ENCODE results near the gene GALNT10. TPM values are rescaled to one million over a fixed set of nuclear protein-coding genes. Genes with fewer than 3 reads are reported as not detected.

Gene GALNT10
- total RNA-seq, 1 experiment from 2014 or later: 23.4 TPM

DNA sequence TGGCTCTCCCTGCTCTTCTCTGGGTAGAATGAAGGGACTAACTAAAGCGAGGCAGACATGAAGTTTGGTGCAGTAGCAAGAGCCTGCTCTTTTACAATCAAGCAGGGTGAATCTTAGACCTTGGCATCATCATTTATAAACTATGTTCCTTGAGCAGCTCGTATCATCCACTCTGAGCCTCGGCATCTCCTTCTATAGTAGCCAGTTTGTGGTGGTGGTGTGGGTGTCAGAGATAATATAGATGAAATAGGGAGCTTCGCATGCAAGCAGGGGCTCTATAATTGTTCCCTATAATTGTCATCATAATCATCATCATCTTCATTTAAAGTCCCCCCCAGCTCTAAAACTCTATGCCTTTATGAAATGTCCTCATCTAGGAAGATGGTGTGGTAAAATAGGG, 182.8 kb downstream of the GALNT10 start:
- no peak overlapping the region for H3K27ac Mint-ChIP-seq (ENCODE audit: unreplicated experiment)
- POLR2A ChIA-PET: no interaction called here
- DNase-seq: no peak
- H3K9me3 ChIP-seq: no peaks in the 10 kb centered on the region
- CTCF ChIA-PET: no interaction called here
- no peak overlapping the region for H3K4me3 ChIP-seq (ENCODE audit: low read depth, low read length)
- no peak for TF ChIP-seq CTCF (IDR thresholded peaks at IDR 0.05; ENCODE audit: insufficient read depth in 1 of 2, low read depth in 1 of 2, low read length in 1 of 2, severe bottlenecking in 1 of 2, unreplicated experiment in 1 of 2)
- no TSS peak for BruUV-seq (replicated peaks)
- no peaks in the 10 kb centered on the region for H3K27me3 ChIP-seq (replicated peaks; ENCODE audit: control insufficient read depth, insufficient read depth, low read length)
- no peaks in the 10 kb centered on the region for H3K36me3 Mint-ChIP-seq (ENCODE audit: insufficient read depth, unreplicated experiment)
- H3K4me1 Mint-ChIP-seq (ENCODE audit: low read depth, unreplicated experiment): peaks cover 5% of the 10 kb centered on the region
- peaks cover 3% of the 10 kb centered on the region; the same call in 1 of the 2 replicates for H3K4me1 ChIP-seq
- intact Hi-C loops (cut with micrococcal nuclease; ENCODE audit: unreplicated experiment): no loop called here
- no peak overlapping the region for H3K4me3 Mint-ChIP-seq (ENCODE audit: unreplicated experiment)
- no peaks in the 10 kb centered on the region for H3K27me3 Mint-ChIP-seq (ENCODE audit: insufficient read depth, unreplicated experiment)
- no peaks in the 10 kb centered on the region for H3K9me3 Mint-ChIP-seq (ENCODE audit: unreplicated experiment)
- no peaks in the 10 kb centered on the region for H3K36me3 ChIP-seq (ENCODE audit: control insufficient read depth, insufficient read depth, low read length)

DNA sequence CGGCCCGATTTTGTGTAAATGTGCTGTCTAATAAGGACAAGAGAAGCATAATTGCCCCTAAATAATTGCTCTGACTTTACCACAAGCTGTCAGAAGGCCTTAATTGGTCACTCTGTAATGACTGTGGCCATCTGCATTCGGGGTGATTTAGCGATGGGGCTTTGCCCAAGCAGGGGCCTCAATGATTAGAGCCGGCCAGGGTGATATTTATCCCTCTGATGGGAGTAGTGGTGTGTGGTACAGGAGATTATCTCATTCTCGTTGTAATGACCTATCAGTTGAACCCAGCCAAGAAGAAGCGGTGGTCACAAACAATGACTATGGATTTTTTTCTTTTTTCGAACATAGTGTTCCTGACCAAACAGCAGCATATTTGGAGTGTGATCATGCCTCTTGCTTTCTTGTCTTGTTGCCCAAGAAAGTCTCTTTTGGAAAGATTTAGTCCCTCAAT, 183.2 kb downstream of the GALNT10 start:
- Histone ChIP-seq H3K9me3 (no peaks in the 10 kb centered on the region), H3K27me3 (replicated peaks; ENCODE audit: control insufficient read depth, insufficient read depth, low read length) (no peaks in the 10 kb centered on the region), H3K4me1 (no peaks in the 10 kb centered on the region), H3K4me3 (ENCODE audit: low read depth, low read length) (no peak overlapping the region), H3K36me3 (ENCODE audit: control insufficient read depth, insufficient read depth, low read length) (no peaks in the 10 kb centered on the region)
- no peak overlapping the region for H3K27ac Mint-ChIP-seq (ENCODE audit: unreplicated experiment)
- TF ChIP-seq CTCF (IDR thresholded peaks at IDR 0.05; ENCODE audit: insufficient read depth in 1 of 2, low read depth in 1 of 2, low read length in 1 of 2, severe bottlenecking in 1 of 2, unreplicated experiment in 1 of 2): no peak
- no peak for DNase-seq
- no peaks in the 10 kb centered on the region for H3K36me3 Mint-ChIP-seq (ENCODE audit: insufficient read depth, unreplicated experiment)
- no peak overlapping the region for H3K4me3 Mint-ChIP-seq (ENCODE audit: unreplicated experiment)
- peaks cover 1% of the 10 kb centered on the region for H3K4me1 Mint-ChIP-seq (ENCODE audit: low read depth, unreplicated experiment)
- ChIA-PET POLR2A (no interaction called here), CTCF (no interaction called here)
- no peaks in the 10 kb centered on the region for H3K27me3 Mint-ChIP-seq (ENCODE audit: insufficient read depth, unreplicated experiment)
- H3K9me3 Mint-ChIP-seq (ENCODE audit: unreplicated experiment): no peaks in the 10 kb centered on the region
- intact Hi-C loops (cut with micrococcal nuclease; ENCODE audit: unreplicated experiment): no loop called here
- BruUV-seq (replicated peaks): no TSS peak

GRCh38 chr5:154374264-154374663, 183.7 kb downstream of the GALNT10 start:
- no peak overlapping the region for H3K4me3 Mint-ChIP-seq (ENCODE audit: unreplicated experiment)
- Histone ChIP-seq H3K4me1 (no peaks in the 10 kb centered on the region), H3K27me3 (replicated peaks; ENCODE audit: control insufficient read depth, insufficient read depth, low read length) (no peaks in the 10 kb centered on the region), H3K36me3 (ENCODE audit: control insufficient read depth, insufficient read depth, low read length) (no peaks in the 10 kb centered on the region), H3K9me3 (no peaks in the 10 kb centered on the region), H3K4me3 (ENCODE audit: low read depth, low read length) (no peak overlapping the region)
- H3K9me3 Mint-ChIP-seq (ENCODE audit: unreplicated experiment): no peaks in the 10 kb centered on the region
- no TSS peak for BruUV-seq (replicated peaks)
- no peak for DNase-seq
- TF ChIP-seq CTCF (IDR thresholded peaks at IDR 0.05; ENCODE audit: insufficient read depth in 1 of 2, low read depth in 1 of 2, low read length in 1 of 2, severe bottlenecking in 1 of 2, unreplicated experiment in 1 of 2): no peak
- ChIA-PET CTCF (no interaction called here), POLR2A (no interaction called here)
- H3K4me1 Mint-ChIP-seq (ENCODE audit: low read depth, unreplicated experiment): no peaks in the 10 kb centered on the region
- H3K36me3 Mint-ChIP-seq (ENCODE audit: insufficient read depth, unreplicated experiment): no peaks in the 10 kb centered on the region
- no peak overlapping the region for H3K27ac Mint-ChIP-seq (ENCODE audit: unreplicated experiment)
- H3K27me3 Mint-ChIP-seq (ENCODE audit: insufficient read depth, unreplicated experiment): no peaks in the 10 kb centered on the region
- intact Hi-C loops (cut with micrococcal nuclease; ENCODE audit: unreplicated experiment): no loop called here
